ENCODE data around the gene ZC3H6. TPM values are rescaled to one million over a fixed set of nuclear protein-coding genes. Genes with fewer than 3 reads are reported as not detected.

Gene ZC3H6
- total and polyA plus RNA-seq, 7 experiments from 2014 or later = 9.1 to 42.1 (median 18.7) TPM

DNA sequence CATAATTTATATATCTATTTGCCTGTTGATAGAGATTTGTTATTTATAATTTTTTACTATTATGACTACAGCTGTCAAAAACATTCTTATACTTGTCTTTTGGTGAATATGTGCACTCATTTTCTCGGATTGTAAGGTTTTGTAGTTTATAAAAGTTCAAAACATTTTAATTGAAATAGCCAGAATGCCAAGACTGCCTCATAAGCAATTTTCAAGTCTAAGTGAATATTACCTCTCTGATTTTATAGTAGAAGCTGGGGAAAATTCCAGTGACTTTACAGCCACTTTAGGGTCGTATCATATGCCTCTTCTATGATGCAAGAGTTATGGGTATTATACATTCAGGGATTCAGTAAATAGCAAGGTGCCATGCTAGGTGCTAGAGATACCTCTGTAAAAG lies 21.0 kb downstream of the ZC3H6 start:
- Mint-ChIP-seq H3K27me3 (peaks cover 0 to 2% (median 0%) of the 10 kb centered on the region in 5 donors), H3K4me1 (peaks cover 0 to 34% (median 21%) of the 10 kb centered on the region in 7 donors), H3K9me3 (peaks cover 0 to 5% (median 0%) of the 10 kb centered on the region in 11 donors), H3K27ac (no peak overlapping the region), H3K36me3 (peaks cover 7 to 18% (median 13%) of the 10 kb centered on the region in 5 donors), H3K4me3 (no peak overlapping the region)
- Histone ChIP-seq H3K4me3 (ENCODE audit: low read length) (no peak overlapping the region), H3K27ac (ENCODE audit: low read depth, low read length) (no peak overlapping the region), H3K36me3 (ENCODE audit: control insufficient read depth in 2 of 3, insufficient read depth in 3 of 3, low read length in 3 of 3) (peaks cover 0 to 8% (median 0%) of the 10 kb centered on the region in 3 experiments), H3K9me3 (ENCODE audit: control insufficient read depth in 2 of 3, low read length in 3 of 3) (no peaks in the 10 kb centered on the region), H3K4me1 (ENCODE audit: control insufficient read depth in 2 of 2, insufficient read depth in 2 of 2, low read length in 2 of 2) (no peaks in the 10 kb centered on the region), H3K27me3 (ENCODE audit: control insufficient read depth in 2 of 2, insufficient read depth in 2 of 2, low read length in 2 of 2) (no peaks in the 10 kb centered on the region)
- no peak for ATAC-seq
- intact Hi-C loops (cut with micrococcal nuclease) = loop anchor here in 1 of 2 donors (5.0 kb wide), 1 partner anchor 39 kb away; the partner anchor contains the start of gene ZC3H8
- ChIA-PET POLR2A (no interaction called here), CTCF (interaction anchor here (0.6 to 0.7 kb wide), 2 partner anchors 178 to 302 kb away, joined by 3 read pairs; no protein-coding TSS in a partner anchor)
- DNase-seq = no peak

DNA sequence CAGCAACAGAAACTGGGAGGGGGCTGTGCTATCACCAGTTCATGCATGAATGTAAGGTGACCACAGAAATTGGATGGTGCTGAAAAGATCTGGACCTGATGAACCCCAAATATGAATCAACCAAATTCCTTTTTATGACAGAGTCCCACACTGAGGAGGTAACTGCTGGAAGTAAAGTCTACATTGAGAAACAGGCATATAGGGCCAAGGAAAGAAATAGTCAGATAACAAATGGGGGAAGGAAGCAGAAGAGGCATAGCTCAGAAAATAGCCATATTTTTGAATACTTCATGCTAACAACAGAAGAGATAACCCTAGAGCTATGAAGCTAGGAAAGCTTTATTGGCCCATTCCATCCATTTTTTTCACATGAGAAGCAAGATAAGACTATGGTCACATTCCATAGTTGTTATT lies 25.8 kb downstream of the ZC3H6 start:
- H3K4me3 ChIP-seq (ENCODE audit: low read length) = no peak overlapping the region
- POLR2A ChIA-PET = no interaction called here
- H3K36me3 Mint-ChIP-seq = peaks cover 7 to 51% (median 28%) of the 10 kb centered on the region in 5 donors
- no peak overlapping the region for H3K4me3 Mint-ChIP-seq
- H3K9me3 ChIP-seq (ENCODE audit: control insufficient read depth in 2 of 3, low read length in 3 of 3) = no peaks in the 10 kb centered on the region
- H3K36me3 ChIP-seq (ENCODE audit: control insufficient read depth in 2 of 3, insufficient read depth in 3 of 3, low read length in 3 of 3) = peaks cover 0 to 21% (median 7%) of the 10 kb centered on the region in 3 experiments
- CTCF ChIA-PET = no interaction called here
- H3K9me3 Mint-ChIP-seq = peaks cover 0 to 5% (median 0%) of the 10 kb centered on the region in 11 donors
- H3K4me1 ChIP-seq (ENCODE audit: control insufficient read depth in 2 of 2, insufficient read depth in 2 of 2, low read length in 2 of 2) = no peaks in the 10 kb centered on the region
- H3K27me3 ChIP-seq (ENCODE audit: control insufficient read depth in 2 of 2, insufficient read depth in 2 of 2, low read length in 2 of 2) = no peaks in the 10 kb centered on the region
- H3K27me3 Mint-ChIP-seq = no peaks in the 10 kb centered on the region
- H3K27ac ChIP-seq (ENCODE audit: low read depth, low read length) = no peak overlapping the region
- no peak overlapping the region for H3K27ac Mint-ChIP-seq
- intact Hi-C loops (cut with micrococcal nuclease) = loop anchor here in 1 of 2 donors (5.0 kb wide), 1 partner anchor 174 kb away; no protein-coding TSS in a partner anchor
- peaks cover 2 to 17% (median 7%) of the 10 kb centered on the region in 7 donors for H3K4me1 Mint-ChIP-seq
- ATAC-seq (no peak), DNase-seq (no peak)

DNA sequence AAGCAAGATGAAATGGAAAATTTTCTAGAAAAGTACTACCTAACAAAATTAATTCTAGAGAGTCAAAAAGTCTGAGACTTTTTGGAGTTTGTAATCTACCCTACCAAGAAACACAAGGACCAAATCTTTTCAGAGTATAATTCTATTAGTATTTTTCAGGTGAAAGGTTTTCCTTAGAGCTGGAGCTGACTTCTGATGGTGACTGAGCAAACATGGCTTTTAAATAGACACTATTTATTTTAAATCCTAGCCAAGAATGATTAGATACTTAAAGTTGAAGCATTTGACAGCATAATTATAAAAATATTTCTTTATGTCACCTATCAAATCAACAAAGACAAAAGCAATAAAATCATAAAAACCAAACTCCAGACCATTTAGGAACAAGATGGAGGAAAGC lies 26.6 kb downstream of the ZC3H6 start:
- H3K4me3 Mint-ChIP-seq = no peak overlapping the region
- no peak for DNase-seq
- intact Hi-C loops (cut with micrococcal nuclease) = loop anchor here in 1 of 2 donors (5.0 kb wide), 1 partner anchor 175 kb away; no protein-coding TSS in a partner anchor
- no peak for ATAC-seq
- Histone ChIP-seq H3K27me3 (ENCODE audit: control insufficient read depth in 2 of 2, insufficient read depth in 2 of 2, low read length in 2 of 2) (no peaks in the 10 kb centered on the region), H3K4me1 (ENCODE audit: control insufficient read depth in 2 of 2, insufficient read depth in 2 of 2, low read length in 2 of 2) (no peaks in the 10 kb centered on the region), H3K4me3 (ENCODE audit: low read length) (no peak overlapping the region), H3K9me3 (ENCODE audit: control insufficient read depth in 2 of 3, low read length in 3 of 3) (no peaks in the 10 kb centered on the region), H3K27ac (ENCODE audit: low read depth, low read length) (no peak overlapping the region), H3K36me3 (ENCODE audit: control insufficient read depth in 2 of 3, insufficient read depth in 3 of 3, low read length in 3 of 3) (peaks cover 0 to 27% (median 7%) of the 10 kb centered on the region in 3 experiments)
- H3K36me3 Mint-ChIP-seq = peaks cover 7 to 58% (median 28%) of the 10 kb centered on the region in 5 donors
- H3K27ac Mint-ChIP-seq = no peak overlapping the region
- peaks cover 0 to 12% (median 5%) of the 10 kb centered on the region in 7 donors for H3K4me1 Mint-ChIP-seq
- ChIA-PET CTCF (no interaction called here), POLR2A (interaction anchor here (0.6 kb wide), 1 partner anchor 16 kb away, joined by 3 read pairs; no protein-coding TSS in a partner anchor)
- H3K27me3 Mint-ChIP-seq = no peaks in the 10 kb centered on the region
- peaks cover 0 to 5% (median 0%) of the 10 kb centered on the region in 11 donors for H3K9me3 Mint-ChIP-seq

DNA sequence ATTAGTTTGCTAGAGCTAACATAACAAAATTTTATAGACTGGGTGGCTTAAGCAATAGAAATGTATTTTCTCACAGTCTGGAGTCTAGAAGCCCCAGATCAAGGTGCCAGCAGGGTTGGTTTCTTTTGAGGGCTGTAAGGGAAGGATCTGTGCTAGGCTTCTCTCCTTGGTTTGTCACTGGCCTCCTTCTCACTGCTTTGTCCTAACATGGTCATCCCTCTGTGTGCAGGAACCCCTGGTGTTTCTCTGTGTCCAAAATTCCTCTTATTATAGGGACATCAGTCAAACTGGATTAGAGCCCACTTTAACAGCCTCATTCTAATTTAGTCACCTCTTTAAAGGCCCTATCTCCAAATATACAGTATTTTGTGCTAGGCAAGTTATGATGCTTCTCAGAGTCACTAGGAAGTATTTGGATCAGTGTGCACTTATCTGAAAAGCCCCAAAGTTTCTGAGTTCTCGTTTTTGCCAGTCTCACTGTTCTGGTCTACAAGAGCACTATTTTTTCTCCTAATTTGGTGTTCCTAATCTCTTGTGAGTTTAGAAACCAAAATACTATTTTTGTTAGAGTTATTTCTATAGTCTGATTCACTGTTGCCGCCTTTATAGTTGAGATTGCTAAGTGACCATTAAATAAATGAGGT lies 29.0 kb downstream of the ZC3H6 start:
- ChIA-PET CTCF (no interaction called here), POLR2A (no interaction called here)
- intact Hi-C loops (cut with micrococcal nuclease) = loop anchor here in 1 of 2 donors (5.0 kb wide), 1 partner anchor 177 kb away; no protein-coding TSS in a partner anchor
- H3K4me3 ChIP-seq (ENCODE audit: low read length) = no peak overlapping the region
- no peaks in the 10 kb centered on the region for H3K4me1 ChIP-seq (ENCODE audit: control insufficient read depth in 2 of 2, insufficient read depth in 2 of 2, low read length in 2 of 2)
- DNase-seq (no peak), ATAC-seq (no peak)
- no peak overlapping the region for H3K27ac Mint-ChIP-seq
- H3K4me1 Mint-ChIP-seq = peaks cover 0 to 9% (median 5%) of the 10 kb centered on the region in 7 donors
- no peak overlapping the region for H3K4me3 Mint-ChIP-seq
- no peaks in the 10 kb centered on the region for H3K27me3 Mint-ChIP-seq
- no peaks in the 10 kb centered on the region for H3K9me3 ChIP-seq (ENCODE audit: control insufficient read depth in 2 of 3, low read length in 3 of 3)
- H3K36me3 ChIP-seq (ENCODE audit: control insufficient read depth in 2 of 3, insufficient read depth in 3 of 3, low read length in 3 of 3) = peaks cover 0 to 35% (median 7%) of the 10 kb centered on the region in 3 experiments
- H3K36me3 Mint-ChIP-seq = peaks cover 7 to 65% (median 32%) of the 10 kb centered on the region in 5 donors
- H3K27me3 ChIP-seq (ENCODE audit: control insufficient read depth in 2 of 2, insufficient read depth in 2 of 2, low read length in 2 of 2) = no peaks in the 10 kb centered on the region
- no peak overlapping the region for H3K27ac ChIP-seq (ENCODE audit: low read depth, low read length)
- H3K9me3 Mint-ChIP-seq = peaks cover 0 to 5% (median 0%) of the 10 kb centered on the region in 11 donors

DNA sequence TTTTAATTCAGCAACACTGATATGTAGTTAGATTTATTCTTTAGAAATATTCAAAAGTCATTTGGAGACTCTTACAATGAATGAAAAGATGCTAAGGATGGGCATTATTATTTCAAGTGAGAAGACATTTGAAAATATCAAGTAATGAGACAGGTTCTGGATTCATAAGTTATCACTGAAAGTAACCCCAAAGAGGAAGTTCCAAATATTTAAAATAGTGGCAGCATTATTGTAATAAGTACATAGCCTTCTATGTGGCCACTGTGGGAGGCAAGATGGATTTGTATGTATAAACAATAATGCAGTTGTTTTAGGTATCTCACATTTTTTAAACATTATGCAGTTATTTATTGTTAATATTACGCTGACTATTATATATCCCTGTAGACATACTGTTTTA lies 29.7 kb downstream of the ZC3H6 start:
- peaks cover 3 to 64% (median 32%) of the 10 kb centered on the region in 5 donors for H3K36me3 Mint-ChIP-seq
- H3K27me3 Mint-ChIP-seq = no peaks in the 10 kb centered on the region
- POLR2A ChIA-PET = no interaction called here
- ATAC-seq (no peak), DNase-seq (no peak)
- peaks cover 0 to 2% (median 0%) of the 10 kb centered on the region in 11 donors for H3K9me3 Mint-ChIP-seq
- no peaks in the 10 kb centered on the region for H3K27me3 ChIP-seq (ENCODE audit: control insufficient read depth in 2 of 2, insufficient read depth in 2 of 2, low read length in 2 of 2)
- H3K36me3 ChIP-seq (ENCODE audit: control insufficient read depth in 2 of 3, insufficient read depth in 3 of 3, low read length in 3 of 3) = peaks cover 0 to 42% (median 7%) of the 10 kb centered on the region in 3 experiments
- H3K4me1 ChIP-seq (ENCODE audit: control insufficient read depth in 2 of 2, insufficient read depth in 2 of 2, low read length in 2 of 2) = no peaks in the 10 kb centered on the region
- H3K4me3 Mint-ChIP-seq = no peak overlapping the region
- H3K4me3 ChIP-seq (ENCODE audit: low read length) = no peak overlapping the region
- H3K27ac Mint-ChIP-seq = no peak overlapping the region
- H3K27ac ChIP-seq (ENCODE audit: low read depth, low read length) = no peak overlapping the region
- H3K4me1 Mint-ChIP-seq = peaks cover 0 to 5% (median 1%) of the 10 kb centered on the region in 7 donors
- CTCF ChIA-PET = no interaction called here
- intact Hi-C loops (cut with micrococcal nuclease) = no loop called here
- H3K9me3 ChIP-seq (ENCODE audit: control insufficient read depth in 2 of 3, low read length in 3 of 3) = no peaks in the 10 kb centered on the region

DNA sequence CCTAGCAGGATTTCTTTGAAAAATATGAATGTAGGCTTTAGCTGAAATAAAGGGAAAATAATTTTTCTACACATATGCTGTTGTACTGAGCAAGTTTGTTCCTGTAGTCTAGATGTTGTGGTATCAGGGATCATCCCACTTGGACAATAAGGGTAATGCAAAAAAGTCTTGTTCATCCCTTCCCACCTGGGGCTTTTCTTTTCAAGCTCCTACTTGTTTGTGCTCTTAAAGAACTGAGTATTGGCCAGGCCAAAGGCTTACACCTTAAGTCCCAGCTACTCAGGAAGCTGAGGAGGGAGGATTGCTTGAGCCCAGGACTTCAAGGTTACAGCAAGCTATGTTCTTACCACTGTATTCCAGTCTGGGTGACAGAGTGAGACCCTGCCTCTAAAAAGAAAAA lies 35.5 kb downstream of the ZC3H6 start:
- peaks cover 0 to 48% (median 20%) of the 10 kb centered on the region in 5 donors for H3K36me3 Mint-ChIP-seq
- CTCF ChIA-PET = no interaction called here
- no peak overlapping the region for H3K27ac Mint-ChIP-seq
- Histone ChIP-seq H3K27ac (ENCODE audit: low read depth, low read length) (no peak overlapping the region), H3K4me1 (ENCODE audit: control insufficient read depth in 2 of 2, insufficient read depth in 2 of 2, low read length in 2 of 2) (no peaks in the 10 kb centered on the region), H3K9me3 (ENCODE audit: control insufficient read depth in 2 of 3, low read length in 3 of 3) (no peaks in the 10 kb centered on the region), H3K4me3 (ENCODE audit: low read length) (no peak overlapping the region), H3K27me3 (ENCODE audit: control insufficient read depth in 2 of 2, insufficient read depth in 2 of 2, low read length in 2 of 2) (no peaks in the 10 kb centered on the region), H3K36me3 (ENCODE audit: control insufficient read depth in 2 of 3, insufficient read depth in 3 of 3, low read length in 3 of 3) (peaks cover 0 to 35% (median 0%) of the 10 kb centered on the region in 3 experiments)
- DNase-seq (no peak), ATAC-seq (no peak)
- no peak overlapping the region for H3K4me3 Mint-ChIP-seq
- intact Hi-C loops (cut with micrococcal nuclease) = no loop called here
- POLR2A ChIA-PET = no interaction called here
- no peaks in the 10 kb centered on the region for H3K27me3 Mint-ChIP-seq
- no peaks in the 10 kb centered on the region for H3K9me3 Mint-ChIP-seq
- H3K4me1 Mint-ChIP-seq = no peaks in the 10 kb centered on the region

All from naive thymus-derived CD4-positive, alpha-beta T cell (primary cell).